IgD-negative memory B cell (primary cell): ENCODE results near the gene RNASE8. TPM values are rescaled to one million over a fixed set of nuclear protein-coding genes. Genes with fewer than 3 reads are reported as not detected.
"Not testable (repeated sequence)": the region's sequence is repeated elsewhere in the genome, so short reads cannot be mapped to it uniquely, and the experiment has no call there.

Source experiments
- H3K27ac Mint-ChIP-seq, 3 donors: one replicate each; pipeline ENCODE4 v1.8.0; 2020 to 2022; ENCODE audit warnings: mild to moderate bottlenecking in 3 of 3, mixed read lengths in 3 of 3, moderate library complexity in 1 of 3
- H3K27me3 Mint-ChIP-seq: one replicate; pipeline ENCODE4 v1.8.0; 2021; ENCODE audit warnings: mixed read lengths
- H3K36me3 Mint-ChIP-seq: one replicate; pipeline ENCODE4 v1.8.0; 2020; ENCODE audit warnings: mild to moderate bottlenecking, mixed read lengths
- H3K4me1 Mint-ChIP-seq, 3 donors: one replicate each; pipeline ENCODE4 v1.8.0; 2020 to 2022; ENCODE audit warnings: mixed read lengths in 3 of 3, mild to moderate bottlenecking in 1 of 3
- H3K4me3 Mint-ChIP-seq, 4 donors: one replicate each; pipeline ENCODE4 v1.8.0; 2020 to 2022; ENCODE audit warnings: mild to moderate bottlenecking in 4 of 4, mixed read lengths in 4 of 4, moderate library complexity in 3 of 4
- H3K9me3 Mint-ChIP-seq, 3 donors: one replicate each; pipeline ENCODE4 v1.8.0; 2020 to 2021; ENCODE audit warnings: mixed read lengths in 3 of 3, mild to moderate bottlenecking in 1 of 3
- polyA plus RNA-seq: library from polyadenylated mRNA; unstranded; fragments of 300-500 nt; fragmentation: Illumina TruSeq; gene quantifications from one replicate; pipeline ENCODE4 v1.2.3, GENCODE V29; 2021

Gene RNASE8, protein sequence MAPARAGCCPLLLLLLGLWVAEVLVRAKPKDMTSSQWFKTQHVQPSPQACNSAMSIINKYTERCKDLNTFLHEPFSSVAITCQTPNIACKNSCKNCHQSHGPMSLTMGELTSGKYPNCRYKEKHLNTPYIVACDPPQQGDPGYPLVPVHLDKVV
- polyA plus RNA-seq, result not detected

DNA sequence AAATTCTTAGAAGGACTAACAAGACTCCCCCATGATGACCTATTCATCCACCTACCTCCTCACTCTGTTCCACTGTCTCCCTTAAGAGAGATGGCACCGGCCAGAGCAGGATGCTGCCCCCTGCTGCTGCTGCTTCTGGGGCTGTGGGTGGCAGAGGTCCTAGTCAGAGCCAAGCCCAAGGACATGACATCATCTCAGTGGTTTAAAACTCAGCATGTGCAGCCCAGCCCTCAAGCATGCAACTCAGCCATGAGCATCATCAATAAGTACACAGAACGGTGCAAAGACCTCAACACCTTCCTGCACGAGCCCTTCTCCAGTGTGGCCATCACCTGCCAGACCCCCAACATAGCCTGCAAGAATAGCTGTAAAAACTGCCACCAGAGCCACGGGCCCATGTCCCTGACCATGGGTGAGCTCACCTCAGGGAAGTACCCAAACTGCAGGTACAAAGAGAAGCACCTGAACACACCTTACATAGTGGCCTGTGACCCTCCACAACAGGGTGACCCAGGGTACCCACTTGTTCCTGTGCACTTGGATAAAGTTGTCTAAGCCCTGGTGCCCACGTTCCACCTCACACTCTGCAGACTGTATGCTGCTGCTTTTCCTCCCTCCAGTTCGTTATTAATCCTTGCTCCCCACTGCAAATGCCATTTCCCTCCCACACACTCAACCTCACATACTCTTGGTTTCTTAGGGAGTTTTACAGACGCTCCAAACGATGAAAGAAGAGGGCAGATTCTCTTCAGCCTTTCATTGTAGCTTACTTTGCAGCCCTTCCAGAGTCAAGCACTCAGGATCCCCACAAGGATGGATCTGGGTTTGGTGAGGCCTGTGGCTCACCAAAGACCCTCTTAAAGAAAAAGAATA is at the start of gene RNASE8:
Gene RNASE8, plus strand, starts transcription at position 20 of the 873 bp plus-strand sequence. Its CDS starts 71 bp downstream, at position 91.
- H3K27ac Mint-ChIP-seq, result peak within 1 kb of the TSS in 1 of 3 donors; percentile 47
- H3K4me3 Mint-ChIP-seq, result no peak within 1 kb of the TSS
- peaks cover 15% of the 10 kb centered on the region for H3K27me3 Mint-ChIP-seq
- no peaks in the 10 kb centered on the region for H3K9me3 Mint-ChIP-seq
- H3K36me3 Mint-ChIP-seq, result no peaks in the 10 kb centered on the region
- H3K4me1 Mint-ChIP-seq, result no peaks in the 10 kb centered on the region

DNA sequence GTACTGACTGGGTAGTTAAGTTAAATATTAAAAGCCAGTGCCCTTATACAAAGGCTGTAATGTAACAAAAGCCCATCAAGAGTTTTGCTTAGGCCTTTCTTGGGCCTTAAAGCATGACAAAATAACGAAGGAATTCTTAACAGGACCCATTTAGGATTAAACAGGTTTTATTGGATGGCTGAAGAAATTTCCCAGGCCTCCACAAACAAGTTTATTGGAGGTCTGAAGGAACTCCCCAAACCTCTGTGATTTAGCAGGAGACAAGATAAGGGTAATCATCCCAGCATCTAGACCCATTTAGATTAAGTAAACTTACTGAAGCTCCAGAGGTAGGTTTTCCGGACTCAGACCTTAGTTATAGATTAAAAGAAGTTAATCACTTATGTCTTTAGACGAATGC is 47.9 kb upstream of the RNASE8 start:
- not testable (repeated sequence) for H3K4me1 Mint-ChIP-seq, H3K27me3 Mint-ChIP-seq, H3K27ac Mint-ChIP-seq, H3K9me3 Mint-ChIP-seq, H3K36me3 Mint-ChIP-seq, H3K4me3 Mint-ChIP-seq

DNA sequence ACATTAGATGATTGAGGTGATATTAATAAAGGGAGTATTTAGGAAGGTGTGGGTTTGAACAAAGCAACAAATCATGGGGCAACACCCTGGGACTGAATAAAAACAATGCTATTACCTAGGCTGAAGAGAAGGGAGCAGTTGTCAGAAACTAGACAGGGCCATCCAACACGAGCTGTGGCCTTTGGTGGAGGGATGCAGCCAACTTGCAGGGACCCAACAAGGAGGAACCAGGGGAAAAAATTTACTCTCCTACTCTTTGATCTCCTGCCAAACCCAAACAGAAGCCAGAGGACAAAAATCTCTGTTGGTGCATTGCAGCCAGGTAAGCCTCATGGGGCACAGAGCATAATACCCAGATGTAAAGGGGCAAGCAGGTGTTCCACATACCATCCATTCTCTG is 46.5 kb upstream of the RNASE8 start:
- Mint-ChIP-seq H3K4me3 (no peak overlapping the region), H3K9me3 (no peaks in the 10 kb centered on the region), H3K4me1 (no peaks in the 10 kb centered on the region), H3K27me3 (peaks cover 2% of the 10 kb centered on the region), H3K27ac (no peak overlapping the region), H3K36me3 (no peaks in the 10 kb centered on the region)

DNA sequence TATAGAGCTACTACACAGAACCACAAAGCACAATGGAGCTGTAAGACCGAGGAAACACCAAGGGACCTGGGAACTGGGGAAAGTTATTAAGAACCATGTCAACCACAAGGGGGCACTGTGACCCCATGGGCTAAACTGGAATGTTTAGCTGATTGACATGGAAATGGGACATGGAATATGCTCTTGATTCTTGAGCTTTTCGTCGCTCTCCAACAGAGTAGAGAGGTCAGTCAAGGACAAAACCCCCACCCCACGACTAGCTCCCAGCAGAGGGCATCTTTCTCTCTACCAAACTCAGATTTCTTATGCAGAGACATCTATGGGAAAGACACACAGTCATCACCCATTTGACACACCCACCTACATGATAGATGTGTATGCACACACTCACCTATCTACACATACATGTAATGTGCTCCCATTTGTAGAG is 42.8 kb upstream of the RNASE8 start:
- Mint-ChIP-seq H3K27ac (no peak overlapping the region), H3K9me3 (no peaks in the 10 kb centered on the region)

DNA sequence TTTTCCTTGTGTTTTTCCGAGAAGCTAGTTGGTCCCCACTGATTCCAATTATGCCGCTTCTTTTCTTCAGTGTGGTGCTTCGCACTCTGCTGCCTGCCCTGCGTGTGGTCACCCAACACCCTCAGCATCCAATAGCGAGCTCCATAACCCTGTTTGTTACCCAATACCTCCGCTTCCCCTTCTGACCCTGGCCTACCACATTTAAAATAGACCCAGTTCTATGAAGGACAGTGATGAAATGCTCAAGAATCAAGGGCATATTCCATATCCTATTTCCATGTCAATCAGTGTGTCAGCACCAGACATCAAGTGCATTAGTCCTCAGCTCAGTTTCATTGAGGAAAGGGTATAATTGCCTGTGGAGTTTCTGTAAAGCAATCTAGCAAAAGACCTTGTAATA is 42.3 kb upstream of the RNASE8 start:
- Mint-ChIP-seq H3K9me3 (no peaks in the 10 kb centered on the region), H3K36me3 (peaks cover 5% of the 10 kb centered on the region), H3K27me3 (peaks cover 7% of the 10 kb centered on the region), H3K4me3 (no peak overlapping the region), H3K27ac (no peak overlapping the region), H3K4me1 (no peaks in the 10 kb centered on the region)

More for the DNA sequence above, 42.8 kb upstream of the RNASE8 start:
- H3K4me1 Mint-ChIP-seq, result no peaks in the 10 kb centered on the region
- no peak overlapping the region for H3K4me3 Mint-ChIP-seq
- peaks cover 5% of the 10 kb centered on the region for H3K27me3 Mint-ChIP-seq
- H3K36me3 Mint-ChIP-seq, result peaks cover 5% of the 10 kb centered on the region

DNA sequence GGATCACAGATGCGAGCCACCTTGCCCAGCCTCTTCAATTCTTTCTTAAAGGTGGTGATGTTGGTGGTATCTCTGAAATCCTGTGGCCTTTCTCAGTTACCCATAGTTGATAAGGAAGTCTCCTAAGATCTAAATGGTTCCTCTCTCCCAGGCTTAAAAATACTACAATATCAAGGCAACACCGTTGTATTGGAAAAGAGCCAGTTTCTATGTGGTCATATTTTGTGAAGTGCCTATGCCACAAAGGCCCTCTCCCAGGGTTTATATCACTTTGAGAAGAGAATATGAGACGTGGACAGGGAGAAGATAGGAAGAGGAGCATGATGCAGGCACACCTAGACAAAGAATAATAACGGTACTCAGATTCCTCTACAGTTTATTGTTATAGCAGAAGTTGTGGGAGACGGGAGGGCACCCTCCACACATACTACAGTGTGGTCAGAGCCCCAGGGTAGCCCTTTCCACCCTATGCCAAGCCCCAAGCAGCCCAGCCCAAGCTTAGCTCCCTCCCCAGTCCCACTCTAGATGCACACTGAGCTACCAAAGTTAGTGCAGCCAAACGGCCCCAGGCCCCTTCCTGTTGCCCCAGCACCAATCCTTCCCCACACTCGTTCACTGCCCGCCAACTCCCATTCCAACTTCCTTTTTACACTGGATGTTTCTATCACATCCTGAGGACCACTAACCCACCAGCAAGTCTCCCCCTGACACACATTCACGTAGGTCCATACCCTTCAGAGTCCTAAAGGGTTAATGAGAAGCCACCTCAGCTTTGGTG is 41.0 kb upstream of the RNASE8 start:
- no peaks in the 10 kb centered on the region for H3K9me3 Mint-ChIP-seq
- H3K27ac Mint-ChIP-seq, result no peak overlapping the region
- H3K27me3 Mint-ChIP-seq, result peaks cover 11% of the 10 kb centered on the region
- no peak overlapping the region for H3K4me3 Mint-ChIP-seq
- peaks cover 9% of the 10 kb centered on the region for H3K36me3 Mint-ChIP-seq
- no peaks in the 10 kb centered on the region for H3K4me1 Mint-ChIP-seq

DNA sequence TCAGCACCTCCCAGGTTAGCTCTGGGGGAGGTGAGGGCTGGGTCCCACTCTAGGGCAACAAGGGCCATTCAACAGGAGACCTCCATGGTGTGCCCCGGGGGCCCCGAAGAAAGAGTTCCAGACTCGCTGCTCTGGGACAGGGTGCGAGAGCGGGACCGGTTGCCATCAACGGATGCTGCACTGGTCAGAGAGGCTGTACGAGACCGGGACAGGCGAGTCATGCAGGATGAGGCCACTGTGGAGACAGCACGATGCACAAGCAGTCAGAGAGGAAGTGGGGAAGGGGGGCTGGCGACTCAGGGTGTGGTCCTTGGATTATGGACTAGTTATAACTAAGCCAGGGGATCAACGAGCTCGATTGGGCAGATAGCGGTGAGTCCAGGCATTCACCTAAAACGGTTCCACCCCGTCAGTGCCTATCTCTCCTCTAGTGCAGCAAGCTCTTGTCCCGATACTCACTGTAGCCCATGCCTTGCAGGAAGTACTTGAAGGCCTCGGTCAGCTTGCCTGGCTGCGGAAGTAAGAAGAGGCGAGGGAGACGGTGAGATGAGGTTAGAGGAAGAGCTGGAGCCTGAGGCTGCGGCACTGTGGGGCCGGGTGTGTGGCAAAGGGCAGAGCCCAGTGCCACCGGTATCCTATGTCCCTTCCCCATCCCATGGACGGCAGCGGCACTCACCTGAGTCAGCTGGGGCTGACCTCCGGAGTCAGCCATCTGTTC is 39.9 kb upstream of the RNASE8 start:
- no peak overlapping the region for H3K27ac Mint-ChIP-seq
- H3K27me3 Mint-ChIP-seq, result peaks cover 16% of the 10 kb centered on the region
- no peaks in the 10 kb centered on the region for H3K9me3 Mint-ChIP-seq
- peaks cover 14% of the 10 kb centered on the region for H3K36me3 Mint-ChIP-seq
- H3K4me3 Mint-ChIP-seq, result no peak overlapping the region
- peaks cover 0 to 4% (median under 1%) of the 10 kb centered on the region in 3 donors for H3K4me1 Mint-ChIP-seq

DNA sequence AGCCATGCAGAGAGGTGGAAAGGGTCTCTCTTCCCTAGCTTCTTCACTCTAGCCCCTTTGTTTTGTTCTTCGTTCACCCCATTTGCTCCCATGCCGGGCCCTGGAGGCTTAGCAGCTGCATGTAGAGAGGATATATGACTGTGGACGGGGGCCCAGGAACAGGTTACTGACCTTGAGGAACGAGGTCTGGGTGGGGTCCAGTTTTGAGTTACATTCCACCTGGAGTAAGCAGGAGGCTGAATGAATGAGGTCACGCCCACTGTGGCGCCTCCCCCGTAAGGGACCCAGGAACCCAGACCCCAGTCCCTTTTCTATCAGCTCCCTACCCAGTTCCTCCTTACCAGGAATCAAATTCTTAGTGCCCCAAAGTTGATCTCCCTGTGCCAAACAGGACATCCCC is 39.3 kb upstream of the RNASE8 start:
- Mint-ChIP-seq H3K36me3 (peaks cover 14% of the 10 kb centered on the region), H3K27me3 (peaks cover 22% of the 10 kb centered on the region), H3K27ac (no peak overlapping the region), H3K4me1 (peaks cover 0 to 4% (median 3%) of the 10 kb centered on the region in 3 donors), H3K4me3 (no peak overlapping the region), H3K9me3 (no peaks in the 10 kb centered on the region)

DNA sequence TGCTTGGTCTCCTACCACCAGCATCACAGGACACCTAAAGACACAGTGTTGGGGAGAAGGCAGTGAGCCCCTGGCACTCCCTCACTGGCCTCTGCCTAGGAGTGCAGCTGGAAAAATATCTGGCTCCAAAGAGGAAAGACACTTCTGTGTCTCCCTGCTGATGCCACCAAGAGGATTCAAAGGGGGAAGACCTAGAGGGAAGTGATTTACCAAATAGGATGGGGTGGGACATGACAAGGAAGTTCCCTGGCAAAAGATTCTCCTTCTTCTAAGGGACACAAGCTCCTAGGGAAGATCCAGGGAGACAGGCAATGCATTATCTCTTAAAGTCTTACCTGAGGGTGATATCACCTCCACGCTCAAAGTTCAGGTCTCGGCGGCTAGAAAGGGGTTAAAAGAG is 38.8 kb upstream of the RNASE8 start:
- Mint-ChIP-seq H3K36me3 (peaks cover 14% of the 10 kb centered on the region), H3K4me1 (peaks cover 0 to 4% (median 3%) of the 10 kb centered on the region in 3 donors), H3K27me3 (peaks cover 23% of the 10 kb centered on the region), H3K27ac (no peak overlapping the region), H3K9me3 (no peaks in the 10 kb centered on the region), H3K4me3 (no peak overlapping the region)

DNA sequence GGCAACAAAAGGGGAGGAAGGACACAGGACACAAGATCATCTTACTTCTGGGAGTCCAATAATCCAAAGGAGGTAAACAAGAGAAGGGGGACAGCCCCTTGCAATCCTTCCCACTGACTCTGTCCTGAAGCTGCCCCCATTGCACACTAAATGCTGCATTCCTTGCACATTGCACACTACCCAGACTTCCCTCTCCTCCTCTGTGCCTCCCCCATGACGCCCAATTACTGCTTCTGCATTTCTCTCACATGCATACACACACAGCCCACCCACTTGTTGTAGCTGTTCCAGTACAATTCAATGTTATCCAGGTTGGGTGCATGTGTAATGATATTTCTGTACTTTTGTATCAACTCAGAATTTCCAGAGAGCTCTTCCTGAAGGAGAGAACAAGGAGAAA is 38.3 kb upstream of the RNASE8 start:
- Mint-ChIP-seq H3K36me3 (peaks cover 14% of the 10 kb centered on the region), H3K27ac (no peak overlapping the region), H3K27me3 (peaks cover 24% of the 10 kb centered on the region), H3K4me3 (no peak overlapping the region), H3K9me3 (no peaks in the 10 kb centered on the region), H3K4me1 (peaks cover 0 to 8% (median 8%) of the 10 kb centered on the region in 3 donors)

DNA sequence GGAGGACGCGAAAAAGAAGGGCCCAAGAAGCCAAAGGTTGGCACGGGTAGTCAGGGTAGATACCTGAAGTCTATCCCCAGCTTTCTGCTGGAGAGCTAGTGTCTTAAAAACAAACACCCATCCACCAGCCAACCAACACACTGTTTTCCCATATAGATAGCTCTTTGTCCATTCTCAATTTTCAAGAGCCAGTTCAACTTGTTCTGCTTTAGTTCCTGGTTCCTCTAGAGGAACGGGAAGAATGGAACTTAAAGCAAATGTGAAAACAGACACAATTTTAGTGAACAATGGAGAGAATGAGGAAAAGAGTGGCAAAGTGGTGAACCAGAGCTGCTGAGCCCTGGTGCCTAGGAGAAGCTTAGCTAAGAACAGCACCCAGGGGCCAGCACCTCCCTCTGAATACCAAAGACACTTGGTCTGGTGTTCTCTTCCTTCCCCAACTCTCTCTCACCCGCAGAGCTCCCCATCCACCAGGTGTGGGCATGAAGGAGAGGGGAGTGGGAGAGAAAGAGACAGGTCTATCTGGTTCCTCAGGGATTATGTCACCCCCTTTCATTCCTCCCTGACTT is 36.6 kb upstream of the RNASE8 start:
- Mint-ChIP-seq H3K4me1 (peaks cover 0 to 8% (median 8%) of the 10 kb centered on the region in 3 donors), H3K27ac (no peak overlapping the region), H3K4me3 (peak overlapping the region in 1 of 4 donors; percentile 1), H3K27me3 (peaks cover 25% of the 10 kb centered on the region), H3K9me3 (no peaks in the 10 kb centered on the region), H3K36me3 (peaks cover 14% of the 10 kb centered on the region)

DNA sequence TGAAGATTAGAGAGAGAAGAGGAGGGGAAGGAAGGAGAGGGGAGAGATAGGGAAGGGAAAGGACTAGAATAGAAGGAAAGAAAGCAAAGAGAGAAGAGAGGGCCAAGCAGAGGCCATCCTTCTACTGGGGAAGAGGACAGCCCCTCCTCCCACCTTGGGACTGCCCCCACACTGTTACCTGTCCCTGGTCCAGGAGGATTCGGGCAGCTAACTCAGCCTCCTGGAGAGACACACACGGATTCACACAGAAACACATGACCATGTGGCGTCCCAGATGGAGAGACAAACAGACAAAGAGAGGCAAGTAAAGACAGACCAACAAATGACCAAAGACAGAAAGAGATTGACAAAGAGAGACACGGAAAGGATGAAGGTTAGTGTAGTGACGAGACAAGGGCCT is 34.9 kb upstream of the RNASE8 start:
- peaks cover 22% of the 10 kb centered on the region for H3K27me3 Mint-ChIP-seq
- H3K4me3 Mint-ChIP-seq, result peak overlapping the region in 2 of 4 donors; percentile 4 to 66
- peak overlapping the region in 1 of 3 donors; percentile 1 for H3K27ac Mint-ChIP-seq
- peaks cover 0 to 9% (median 8%) of the 10 kb centered on the region in 3 donors for H3K4me1 Mint-ChIP-seq
- H3K36me3 Mint-ChIP-seq, result peaks cover 14% of the 10 kb centered on the region
- no peaks in the 10 kb centered on the region for H3K9me3 Mint-ChIP-seq

DNA sequence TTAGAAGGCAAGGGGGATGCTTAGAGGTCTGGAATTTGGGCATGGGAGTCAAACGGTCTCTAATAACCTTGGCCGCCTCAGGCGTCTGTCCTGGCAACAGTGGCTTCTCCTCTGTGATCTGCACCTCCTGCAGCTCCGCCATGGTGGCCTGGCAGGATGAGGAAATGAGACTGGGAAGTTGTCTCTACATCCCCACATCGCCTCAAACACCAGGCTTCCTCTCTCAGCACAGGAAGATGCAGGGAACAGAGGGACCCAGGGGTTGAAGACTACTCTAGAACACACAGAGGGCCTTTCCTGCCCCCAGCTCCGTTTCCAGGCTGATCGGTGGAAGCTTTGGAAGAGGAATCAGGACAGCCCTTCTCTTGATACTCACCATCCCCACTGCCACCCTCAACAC is 34.4 kb upstream of the RNASE8 start:
- H3K4me3 Mint-ChIP-seq, result peak overlapping the region in 3 of 4 donors; percentile 4 to 51 (median 44)
- H3K4me1 Mint-ChIP-seq, result peaks cover 0 to 9% (median 8%) of the 10 kb centered on the region in 3 donors
- H3K27me3 Mint-ChIP-seq, result peaks cover 22% of the 10 kb centered on the region
- H3K9me3 Mint-ChIP-seq, result no peaks in the 10 kb centered on the region
- H3K36me3 Mint-ChIP-seq, result peaks cover 14% of the 10 kb centered on the region
- H3K27ac Mint-ChIP-seq, result peak overlapping the region in 2 of 3 donors; percentile 1 to 59

DNA sequence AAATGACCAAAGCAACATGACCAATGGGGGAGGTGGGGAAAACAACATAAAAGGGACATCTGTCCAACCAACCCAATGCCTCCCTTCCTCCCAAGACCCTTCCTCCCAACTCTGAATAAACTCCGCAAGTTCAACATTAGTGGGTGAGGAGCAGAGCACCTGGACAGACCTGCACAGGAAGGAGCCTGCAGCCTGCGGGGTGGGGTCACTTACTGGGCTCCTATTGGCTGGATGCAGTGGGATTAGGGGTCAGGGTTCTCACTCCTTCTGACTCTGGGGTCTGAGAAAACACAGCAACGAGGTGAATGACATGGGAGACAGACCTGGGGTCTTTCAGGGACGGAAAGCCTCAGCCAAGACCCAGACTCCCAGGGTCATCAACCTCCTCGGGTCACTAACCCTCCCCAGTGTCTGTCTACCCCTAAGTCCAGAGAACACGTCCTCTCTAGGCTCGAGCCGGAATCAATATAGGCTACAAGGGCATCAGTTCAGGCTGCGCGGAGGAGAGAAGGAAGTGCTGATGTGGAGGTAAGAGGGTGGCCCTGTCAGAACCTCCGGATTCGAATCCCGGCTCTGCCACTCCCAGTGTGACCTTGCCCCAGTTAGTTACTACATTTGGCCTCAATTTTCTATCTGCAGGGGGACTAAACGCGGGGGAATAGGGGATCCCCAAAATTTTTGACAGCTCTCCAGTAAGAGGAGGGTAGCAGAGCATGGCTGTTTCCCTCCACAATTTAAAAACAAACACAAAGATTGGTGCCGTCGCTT is 33.6 kb upstream of the RNASE8 start:
- Mint-ChIP-seq H3K36me3 (peaks cover 13% of the 10 kb centered on the region), H3K9me3 (no peaks in the 10 kb centered on the region), H3K27me3 (peaks cover 22% of the 10 kb centered on the region), H3K27ac (peak overlapping the region in 2 of 3 donors; percentile 36 to 39), H3K4me3 (peak overlapping the region; percentile 83 to 91 (median 90)), H3K4me1 (peaks cover 0 to 9% (median 8%) of the 10 kb centered on the region in 3 donors)
